OCI-LY3 (cell line): ENCODE results near the gene INTS6.

ENCODE experiments used
- H2AFZ ChIP-seq: fragments of 200-600, 300-600 bp; shearing (Covaris generic); 2 replicates; pipeline ENCODE4 v1.6.0; 2014; ENCODE audit warnings: antibody characterized with exemption, low read depth, low read length
- H3K27ac ChIP-seq: fragments of 200-600, 300-600 bp; sonication (generic); 2 replicates; pipeline ENCODE4 v1.5.1; 2014; ENCODE audit warnings: mild to moderate bottlenecking, low read length, moderate library complexity, mixed read lengths
- H3K27me3 ChIP-seq: fragments of 200-600, 300-600 bp; sonication (generic); 2 replicates; pipeline ENCODE4 v1.6.1; 2014; ENCODE audit warnings: low read depth, low read length, mixed read lengths
- H3K36me3 ChIP-seq: fragments of 200-600, 300-600 bp; sonication (generic); replicated peaks from 2 replicates; pipeline ENCODE3; 2014; ENCODE audit warnings: low read depth, low read length, mixed read lengths
- H3K4me1 ChIP-seq: fragments of 300-600, 200-600 bp; sonication (generic); 2 replicates; pipeline ENCODE4 v1.6.1; 2014; ENCODE audit warnings: low read length, mixed read lengths
- H3K4me2 ChIP-seq: fragments of 200-600, 300-600 bp; sonication (generic); 2 replicates; pipeline ENCODE4 v1.6.1; 2014; ENCODE audit warnings: low read length, mixed read lengths
- H3K4me3 ChIP-seq: fragments of 300-600, 200-600 bp; sonication (generic); 2 replicates; pipeline ENCODE4 v1.5.1; 2014; ENCODE audit warnings: antibody characterized with exemption, mild to moderate bottlenecking, low read length, moderate library complexity
- H3K79me2 ChIP-seq: fragments of 300-600, 200-600 bp; shearing (Covaris generic); 2 replicates; pipeline ENCODE4 v1.6.1; 2014; ENCODE audit warnings: mild to moderate bottlenecking, low read length, mixed read lengths
- H3K9ac ChIP-seq: fragments of 300-600, 200-600 bp; shearing (Covaris generic); 2 replicates; pipeline ENCODE4 v1.6.0; 2014; ENCODE audit warnings: mild to moderate bottlenecking, low read length, moderate library complexity
- H3K9me3 ChIP-seq: fragments of 200-600, 300-600 bp; shearing (Covaris generic); 2 replicates; pipeline ENCODE4 v1.6.1; 2014; ENCODE audit warnings: low read length, mixed read lengths; ENCODE audit not compliant: insufficient read depth
- H4K20me1 ChIP-seq: fragments of 200-600, 300-600 bp; sonication (generic); 2 replicates; pipeline ENCODE4 v1.6.1; 2016; ENCODE audit warnings: low read length, mixed read lengths; ENCODE audit not compliant: insufficient read depth
- CTCF ChIP-seq: fragments of 200-600, 300-600 bp; sonication (generic); IDR thresholded peaks from 2 replicates; pipeline ENCODE4 v1.5.1; 2014; ENCODE audit warnings: antibody characterized with exemption, low read length, low read depth
- EZH2phosphoT487 ChIP-seq: fragments of 200-600 bp; shearing (Covaris generic); IDR thresholded peaks from 2 replicates; pipeline ENCODE4 v1.6.1; 2018; ENCODE audit warnings: antibody characterized with exemption, mixed run types, low read depth

Gene INTS6

GRCh38 chr13:51321836-51322235 lies 131.0 kb downstream of the INTS6 start:
- Histone ChIP-seq H3K4me3 (no peak overlapping the region), H3K4me1 (no peaks in the 10 kb centered on the region), H3K79me2 (no peaks in the 10 kb centered on the region), H4K20me1 (no peaks in the 10 kb centered on the region), H3K9ac (no peak overlapping the region), H3K27ac (no peak overlapping the region), H3K4me2 (no peak overlapping the region), H3K27me3 (no peaks in the 10 kb centered on the region), H3K9me3 (no peaks in the 10 kb centered on the region), H2AFZ (no peak overlapping the region), H3K36me3 (no peaks in the 10 kb centered on the region)
- no peak for TF ChIP-seq EZH2phosphoT487
- no peak for TF ChIP-seq CTCF

GRCh38 chr13:51318876-51319275 lies 134.0 kb downstream of the INTS6 start:
- TF ChIP-seq EZH2phosphoT487 = no peak
- no peak for TF ChIP-seq CTCF
- Histone ChIP-seq H3K27ac (no peak overlapping the region), H3K4me2 (no peak overlapping the region), H3K9me3 (no peaks in the 10 kb centered on the region), H3K9ac (no peak overlapping the region), H3K4me3 (no peak overlapping the region), H3K36me3 (no peaks in the 10 kb centered on the region), H3K79me2 (no peaks in the 10 kb centered on the region), H2AFZ (no peak overlapping the region), H3K4me1 (no peaks in the 10 kb centered on the region), H3K27me3 (no peaks in the 10 kb centered on the region), H4K20me1 (no peaks in the 10 kb centered on the region)

- Histone ChIP-seq H3K4me3 (no peak overlapping the region), H3K36me3 (no peaks in the 10 kb centered on the region), H3K4me2 (no peak overlapping the region), H4K20me1 (no peaks in the 10 kb centered on the region), H3K4me1 (no peaks in the 10 kb centered on the region), H3K27me3 (no peaks in the 10 kb centered on the region), H3K27ac (no peak overlapping the region), H3K9me3 (no peaks in the 10 kb centered on the region), H3K9ac (no peak overlapping the region), H3K79me2 (no peaks in the 10 kb centered on the region), H2AFZ (no peak overlapping the region)
- no peak for TF ChIP-seq EZH2phosphoT487
- TF ChIP-seq CTCF = no peak
These were observed 134.8 kb downstream of the INTS6 start for GRCh38 chr13:51318015-51318414.

DNA sequence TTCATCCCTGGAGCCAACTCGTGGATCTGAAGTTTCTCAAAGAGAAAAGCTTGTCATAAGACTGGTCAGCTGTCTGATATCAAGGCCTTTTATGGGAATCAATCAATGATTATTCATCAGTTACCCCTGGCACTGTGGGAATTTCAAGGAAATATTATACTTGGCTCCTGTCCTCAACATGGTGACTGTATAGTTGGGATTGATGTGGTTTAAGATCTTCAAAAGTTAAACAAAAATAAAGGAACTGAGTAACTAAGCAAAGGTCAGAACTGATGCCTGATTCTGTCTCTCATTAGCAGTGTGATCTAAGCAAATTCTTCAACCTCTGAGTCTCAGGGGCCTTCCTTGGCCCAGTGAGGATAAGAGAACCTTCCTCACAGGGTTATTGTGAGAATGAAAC lies 135.6 kb downstream of the INTS6 start:
- no peak overlapping the region for H3K9ac ChIP-seq
- H3K4me1 ChIP-seq = no peaks in the 10 kb centered on the region
- H3K9me3 ChIP-seq = no peaks in the 10 kb centered on the region
- no peaks in the 10 kb centered on the region for H3K27me3 ChIP-seq
- H3K79me2 ChIP-seq = no peaks in the 10 kb centered on the region
- H3K4me2 ChIP-seq = no peak overlapping the region
- no peak overlapping the region for H3K27ac ChIP-seq
- no peak overlapping the region for H2AFZ ChIP-seq
- no peak overlapping the region for H3K4me3 ChIP-seq
- TF ChIP-seq EZH2phosphoT487 = no peak
- no peak for TF ChIP-seq CTCF
- H4K20me1 ChIP-seq = no peaks in the 10 kb centered on the region
- H3K36me3 ChIP-seq = no peaks in the 10 kb centered on the region
